Activated naive CD4-positive, alpha-beta T cell treated with anti-CD3 and anti-CD28 coated beads for 36 hours (primary cell): ENCODE measurements around the gene GFRA3. TPM values are rescaled to one million over a fixed set of nuclear protein-coding genes. Genes with fewer than 3 reads are reported as not detected.

Source experiments
- CTCF ChIA-PET: fragments of 350-600 bp; sonication (Branson Sonifier 250); formaldehyde crosslinking; loops from one replicate; lab custom pipeline; 2021; ENCODE audit warnings: antibody characterized with exemption; lab: Charles Lee
- DNase-seq: peaks from one replicate; pipeline ENCODE4 v3.0.0-alpha.2; 2020
- H3K27ac Mint-ChIP-seq: one replicate; pipeline ENCODE4 v1.8.0; 2021; ENCODE audit warnings: mild to moderate bottlenecking, mixed read lengths
- H3K27me3 Mint-ChIP-seq: one replicate; pipeline ENCODE4 v1.8.0; 2021; ENCODE audit warnings: low read depth, mixed read lengths
- H3K36me3 Mint-ChIP-seq: one replicate; pipeline ENCODE4 v1.8.0; 2021; ENCODE audit warnings: low read depth, mixed read lengths
- H3K4me1 Mint-ChIP-seq: one replicate; pipeline ENCODE4 v1.8.0; 2021; ENCODE audit warnings: low read depth, mixed read lengths
- H3K4me3 Mint-ChIP-seq: one replicate; pipeline ENCODE4 v1.8.0; 2021; ENCODE audit warnings: mild to moderate bottlenecking, moderate library complexity, mixed read lengths
- H3K9me3 Mint-ChIP-seq: one replicate; pipeline ENCODE4 v1.8.0; 2021; ENCODE audit warnings: mixed read lengths
- intact Hi-C: fragments of 100-400 bp; cut with micrococcal nuclease; formaldehyde crosslinking; loops from one replicate; pipeline ENCODE4 v1.15.1; 2023
- total RNA-seq, 2 experiments: library from RNA; stranded (reverse); gene quantifications; one replicate each; pipeline ENCODE4 v1.2.3, GENCODE V29; 2021

GFRA3 gene
- total RNA-seq, 2 experiments from 2014 or later = not detected

GRCh38 chr5:138223532-138223931 is 50.9 kb downstream of the GFRA3 start:
- Mint-ChIP-seq H3K9me3 (peaks cover 2% of the 10 kb centered on the region), H3K36me3 (peaks cover 1% of the 10 kb centered on the region), H3K4me3 (no peak overlapping the region), H3K27me3 (peaks cover 7% of the 10 kb centered on the region), H3K4me1 (peaks cover 3% of the 10 kb centered on the region), H3K27ac (no peak overlapping the region)
- intact Hi-C loops = loop anchor here (1.0 kb wide), 1 partner anchor 60 kb away; no protein-coding TSS in a partner anchor
- DNase-seq = no peak
- CTCF ChIA-PET = interaction anchor here (0.6 to 1.2 kb wide), 7 partner anchors 23 to 211 kb away, joined by 3 to 5 read pairs (median 4); partner anchors contain the start of genes CDC25C, KDM3B and KIF20A

GRCh38 chr5:138216799-138217198 is 57.6 kb downstream of the GFRA3 start:
- H3K36me3 Mint-ChIP-seq = peaks cover 6% of the 10 kb centered on the region
- intact Hi-C loops = loop anchor here (10.0 kb wide), 1 partner anchor 218 kb away; the partner anchor contains the start of gene REEP2
- H3K9me3 Mint-ChIP-seq = no peaks in the 10 kb centered on the region
- H3K4me1 Mint-ChIP-seq = peaks cover 9% of the 10 kb centered on the region
- peaks cover 3% of the 10 kb centered on the region for H3K27me3 Mint-ChIP-seq
- CTCF ChIA-PET = interaction anchor here (0.7 kb wide), 1 partner anchor 139 kb away, joined by 3 read pairs; no protein-coding TSS in a partner anchor
- DNase-seq = no peak
- H3K27ac Mint-ChIP-seq = no peak overlapping the region
- H3K4me3 Mint-ChIP-seq = no peak overlapping the region

DNA sequence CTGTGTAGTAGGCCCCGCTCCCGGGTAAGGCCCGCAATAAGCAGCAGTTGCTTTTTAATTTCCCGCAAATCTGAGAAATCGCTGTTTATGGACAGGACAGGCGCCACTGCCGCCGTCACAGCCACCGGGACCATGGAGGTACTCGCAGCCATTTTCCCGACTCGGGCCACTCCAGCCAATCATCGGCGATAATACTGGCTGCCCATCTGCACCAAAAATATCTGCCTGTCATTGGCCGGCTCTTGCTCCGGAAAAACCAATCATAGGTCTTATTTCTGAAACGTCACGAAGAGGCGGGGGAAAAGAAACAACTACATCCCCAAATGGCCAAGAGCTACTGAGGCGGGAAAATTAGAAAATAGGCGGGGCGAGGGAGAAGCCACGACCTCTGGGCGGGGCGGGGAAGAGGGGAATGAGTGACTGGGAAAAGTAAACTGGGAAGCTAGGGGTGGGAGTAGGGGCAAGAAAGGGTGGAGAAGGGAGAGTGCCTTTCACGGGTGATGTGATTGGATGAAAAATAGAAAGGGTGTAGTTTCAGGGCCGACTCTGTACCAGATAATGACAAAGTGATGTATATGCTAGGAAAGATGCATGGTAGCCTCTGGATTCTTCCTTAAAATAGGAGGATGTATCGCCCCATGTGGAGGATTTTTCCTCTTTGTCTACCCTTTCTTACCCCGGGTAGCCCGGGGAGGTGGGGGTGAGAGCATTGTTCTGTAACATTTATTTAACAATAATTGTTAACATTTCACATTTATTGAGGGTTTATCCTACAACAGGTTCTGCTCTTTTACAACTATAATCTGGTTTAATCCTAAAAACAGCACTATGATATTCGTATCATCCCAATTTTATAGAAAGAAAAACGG is 61.0 kb downstream of the GFRA3 start, which contains the start of gene CDC23:
TSS of gene CDC23 (minus strand) at position 163 of the 869 bp plus-strand sequence. CDS start at position 152, 11 bp downstream.
- intact Hi-C loops = loop anchor here (1.0 to 10.0 kb wide), 12 partner anchors 35 to 459 kb away; partner anchors contain the start of genes BRD8, CDC25C, EGR1 and ETF1
- peak; percentile 96 for DNase-seq
- Mint-ChIP-seq H3K27me3 (no peaks in the 10 kb centered on the region), H3K36me3 (peaks cover 10% of the 10 kb centered on the region), H3K4me3 (peak within 1 kb of the TSS; percentile 98), H3K9me3 (no peaks in the 10 kb centered on the region), H3K4me1 (peaks cover 18% of the 10 kb centered on the region), H3K27ac (peak within 1 kb of the TSS; percentile 89)
- CTCF ChIA-PET = interaction anchor here (0.6 to 2.2 kb wide), 6 partner anchors 11 to 235 kb away, joined by 3 to 18 read pairs (median 4); partner anchors contain the start of gene KDM3B

DNA sequence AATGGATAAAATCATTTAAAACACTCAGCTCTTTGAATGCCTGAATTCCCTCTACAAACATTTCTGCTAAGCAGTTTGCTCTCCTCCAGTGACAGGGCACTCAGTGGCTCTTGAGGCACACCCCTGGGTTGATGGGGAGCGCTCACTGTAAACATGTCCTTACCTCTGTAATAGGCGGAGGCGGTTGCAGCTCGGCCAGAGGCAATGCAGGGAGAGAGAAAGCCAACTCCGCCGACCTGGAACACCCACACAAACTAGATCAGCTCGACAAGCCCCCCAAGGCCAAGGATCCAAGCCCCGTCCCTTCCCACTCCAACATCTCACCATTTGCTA is 61.6 kb downstream of the GFRA3 start:
- H3K4me1 Mint-ChIP-seq = peaks cover 18% of the 10 kb centered on the region
- CTCF ChIA-PET = interaction anchor here (0.6 to 2.2 kb wide), 6 partner anchors 12 to 236 kb away, joined by 3 to 18 read pairs (median 4); partner anchors contain the start of gene KDM3B
- H3K4me3 Mint-ChIP-seq = peak overlapping the region; percentile 98
- no peaks in the 10 kb centered on the region for H3K9me3 Mint-ChIP-seq
- H3K27ac Mint-ChIP-seq = peak overlapping the region; percentile 89
- DNase-seq = peak; percentile 19
- no peaks in the 10 kb centered on the region for H3K27me3 Mint-ChIP-seq
- intact Hi-C loops = loop anchor here (1.0 to 10.0 kb wide), 12 partner anchors 34 to 458 kb away; partner anchors contain the start of genes BRD8, CDC25C, EGR1 and ETF1
- H3K36me3 Mint-ChIP-seq = peaks cover 15% of the 10 kb centered on the region

- Mint-ChIP-seq H3K4me3 (peak overlapping the region; percentile 25), H3K9me3 (no peaks in the 10 kb centered on the region), H3K4me1 (peaks cover 18% of the 10 kb centered on the region), H3K27ac (no peak overlapping the region), H3K36me3 (peaks cover 17% of the 10 kb centered on the region), H3K27me3 (no peaks in the 10 kb centered on the region)
- CTCF ChIA-PET = no interaction called here
- no peak for DNase-seq
- intact Hi-C loops = loop anchor here (5.0 to 10.0 kb wide), 2 partner anchors 71 to 224 kb away; partner anchors contain the start of gene REEP2
Measured at GRCh38 chr5:138210985-138211384, 63.4 kb downstream of the GFRA3 start.

Other genes starting within 250 kb of the GFRA3 start
- gene FAM13B, start 241.5 kb downstream of the GFRA3 start, total RNA-seq = 10 to 100 TPM in 1 of 2 experiments, 1 to 10 TPM in 1; 9.4 to 14.5 TPM
- gene WNT8A, start 190.6 kb downstream of the GFRA3 start, total RNA-seq = not detected
- gene NME5, start 135.2 kb downstream of the GFRA3 start, total RNA-seq = not detected
- 10 to 100 TPM; 94.8 to 95.6 TPM for gene BRD8, start 96.0 kb downstream of the GFRA3 start, total RNA-seq
- 10 to 100 TPM; 78.9 to 81.9 TPM for gene KIF20A, start 95.5 kb downstream of the GFRA3 start, total RNA-seq
- gene CDC23, start 61.3 kb downstream of the GFRA3 start, total RNA-seq = 10 to 100 TPM; 44.3 to 47.2 TPM
- 10 to 100 TPM; 23.2 to 26.6 TPM for gene CDC25C, start 57.2 kb upstream of the GFRA3 start, total RNA-seq
- gene FAM53C, start 63.6 kb upstream of the GFRA3 start, total RNA-seq = 10 to 100 TPM; 20.7 to 21.8 TPM
- gene KDM3B, start 78.1 kb upstream of the GFRA3 start, total RNA-seq = 10 to 100 TPM; 33.4 to 36.2 TPM
- gene REEP2, start 164.4 kb upstream of the GFRA3 start, total RNA-seq = 1 to 10 TPM; 1.8 to 2.2 TPM
- gene EGR1, start 190.9 kb upstream of the GFRA3 start, total RNA-seq = 10 to 100 TPM; 20.4 to 20.7 TPM